Measurements from ENCODE around the gene METTL8.

- TF ChIP-seq CTCF (conservative IDR thresholded peaks at IDR 0.05; ENCODE audit: low read length) (no peak), EZH2phosphoT487 (IDR thresholded peaks at IDR 0.05; ENCODE audit: borderline replicate concordance) (no peak)
Observed at GRCh38 chr2:171386627-171387026, 47.2 kb downstream of the METTL8 start.
